ENCODE measurements around the gene DNAH6.

DNA sequence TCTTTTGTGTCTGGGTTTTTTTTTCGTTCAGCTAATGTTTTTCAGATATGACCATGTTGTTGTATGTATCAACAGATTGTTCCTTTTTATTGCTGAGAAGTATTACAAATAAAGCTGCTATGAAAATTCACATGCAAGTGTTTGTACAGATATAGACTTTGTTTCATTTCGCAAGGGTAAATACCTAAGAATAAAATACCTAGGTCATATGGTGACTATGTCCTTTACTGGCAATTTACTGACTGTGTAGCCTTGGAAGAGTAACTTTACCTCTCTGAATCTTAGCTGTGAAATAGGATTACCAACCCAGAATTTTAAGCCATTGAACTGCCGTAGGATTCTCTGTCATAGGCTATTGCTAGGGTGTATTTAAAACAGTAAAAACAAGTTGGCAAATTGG, 19.0 kb upstream of the DNAH6 start:
- TF ChIP-seq GATA2 (IDR thresholded peaks at IDR 0.05; ENCODE audit: low read depth, low read length) (no peak), GATA3 (IDR thresholded peaks at IDR 0.05; ENCODE audit: low read depth, low read length) (no peak)

All from SH-SY5Y (cell line).